Effector CD4-positive, alpha-beta T cell (primary cell): Measurements from ENCODE around the gene ZC3H7B.

Source experiments
- DNase-seq: peaks from one replicate; pipeline ENCODE4 v3.0.0-alpha.2; 2020

Gene ZC3H7B

DNA sequence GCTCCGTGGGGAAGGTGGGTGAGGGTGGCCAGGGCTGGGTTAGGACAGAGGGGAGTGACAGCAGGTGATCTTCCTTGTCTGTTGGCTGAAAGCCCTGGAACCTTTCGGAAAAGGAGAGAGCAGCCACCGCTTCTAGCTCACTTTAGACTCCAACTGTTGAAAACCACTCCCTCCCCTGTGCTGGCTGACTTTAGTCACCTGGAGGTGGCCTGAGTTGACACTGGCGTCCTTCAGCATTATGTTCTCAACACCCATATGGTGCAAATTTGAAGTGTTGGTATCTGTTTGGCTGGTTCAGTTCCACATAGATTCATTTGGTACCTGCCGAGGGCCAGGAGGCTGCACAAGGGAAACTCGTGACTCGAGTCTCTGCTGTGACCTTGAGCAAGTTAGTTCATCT, 28.8 kb downstream of the ZC3H7B start:
- DNase-seq = no peak

- DNase-seq = no peak
Observed at GRCh38 chr22:41332217-41332939, 31.1 kb downstream of the ZC3H7B start.

DNA sequence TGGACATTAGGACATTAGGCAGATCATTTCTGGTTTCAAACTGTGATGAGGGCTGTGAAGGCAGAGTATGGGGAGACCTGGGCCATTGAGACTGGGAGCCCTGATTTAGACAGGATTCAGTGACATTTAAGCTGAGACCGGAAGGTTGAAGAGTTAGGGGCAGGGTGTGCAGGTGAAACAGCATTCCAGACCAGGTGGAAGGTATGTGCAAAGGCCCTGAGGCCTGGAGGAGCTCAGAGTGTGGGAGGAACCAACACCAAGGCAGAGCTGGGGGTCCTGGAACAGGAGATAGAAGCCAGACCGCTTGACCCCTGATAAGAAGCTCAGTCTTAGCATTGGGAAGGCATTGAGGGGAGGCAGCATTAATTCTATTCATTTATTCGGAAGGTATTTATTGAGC, 32.5 kb downstream of the ZC3H7B start:
- DNase-seq = no peak

GRCh38 chr22:41334215-41334614, 32.9 kb downstream of the ZC3H7B start:
- no peak for DNase-seq

DNA sequence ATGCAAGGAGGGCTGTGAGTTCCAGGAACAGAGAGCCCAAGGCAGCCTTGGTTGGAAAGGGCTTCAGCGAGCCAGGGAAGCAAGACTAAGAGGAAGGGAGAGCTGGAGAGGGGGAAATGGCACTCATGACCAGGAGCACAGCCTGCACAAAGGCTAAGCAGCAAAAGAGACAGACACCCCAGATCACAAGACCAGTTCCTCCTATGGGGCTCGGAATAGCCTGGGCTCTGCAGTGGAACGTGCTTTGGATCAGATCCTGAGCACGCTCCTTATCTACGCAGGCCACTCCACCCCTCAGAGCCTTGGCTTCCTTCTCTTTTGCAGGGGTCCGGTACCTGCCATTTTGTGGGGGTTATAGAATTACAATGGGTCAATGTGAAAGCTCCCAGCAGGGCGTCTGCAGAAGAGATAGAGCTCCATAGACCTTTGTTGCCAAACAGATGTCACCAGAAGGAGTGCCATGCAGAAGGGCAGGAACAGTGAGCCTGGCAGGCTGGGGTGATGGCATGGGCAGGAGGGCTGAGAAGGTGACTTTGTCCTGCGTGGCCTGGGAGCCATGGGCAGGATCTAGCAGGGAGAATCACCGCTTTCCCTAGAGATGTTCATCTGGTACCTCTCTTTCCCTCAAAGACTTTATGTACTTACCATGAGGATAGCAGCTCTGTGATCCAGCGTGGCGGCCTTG, 33.8 kb downstream of the ZC3H7B start:
- no peak for DNase-seq

GRCh38 chr22:41338614-41339212, 37.4 kb downstream of the ZC3H7B start:
- no peak for DNase-seq

DNA sequence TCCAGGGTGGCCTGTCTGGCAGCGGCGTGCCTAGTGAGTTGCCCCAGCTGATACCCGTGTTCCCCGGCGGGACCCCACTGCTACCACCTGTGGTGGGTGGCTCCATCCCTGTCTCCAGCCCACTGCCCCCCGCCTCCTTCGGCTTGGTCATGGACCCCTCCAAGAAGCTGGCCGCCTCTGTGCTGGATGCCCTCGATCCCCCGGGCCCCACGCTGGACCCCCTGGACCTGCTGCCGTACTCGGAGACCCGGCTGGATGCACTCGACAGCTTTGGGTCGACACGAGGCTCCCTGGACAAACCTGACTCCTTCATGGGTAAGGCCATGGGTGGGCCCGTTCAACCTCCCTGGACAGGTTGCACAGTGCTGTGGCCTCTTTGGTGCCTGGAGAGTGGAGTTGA, 38.5 kb downstream of the ZC3H7B start:
- no peak for DNase-seq

DNA sequence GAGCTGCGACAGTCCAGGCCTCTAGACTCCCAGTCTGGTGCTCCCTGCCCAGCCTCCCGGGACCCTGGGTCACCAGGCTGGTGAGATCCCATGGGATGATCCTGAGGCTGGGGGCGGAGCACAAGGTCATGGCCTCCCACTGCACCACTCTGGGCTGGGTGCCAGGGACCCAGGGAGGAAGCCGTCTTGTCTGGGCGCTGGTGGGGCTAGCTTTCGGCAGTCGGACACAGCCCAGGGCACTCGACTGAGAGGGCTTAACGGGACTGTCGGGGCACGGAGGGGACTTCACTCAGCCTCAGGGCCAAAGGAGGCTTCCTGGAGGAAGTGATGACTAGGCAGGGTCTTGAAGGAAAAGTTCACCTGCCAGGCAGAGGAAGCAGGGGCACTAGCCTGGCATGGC, 39.0 kb downstream of the ZC3H7B start:
- DNase-seq = no peak

DNA sequence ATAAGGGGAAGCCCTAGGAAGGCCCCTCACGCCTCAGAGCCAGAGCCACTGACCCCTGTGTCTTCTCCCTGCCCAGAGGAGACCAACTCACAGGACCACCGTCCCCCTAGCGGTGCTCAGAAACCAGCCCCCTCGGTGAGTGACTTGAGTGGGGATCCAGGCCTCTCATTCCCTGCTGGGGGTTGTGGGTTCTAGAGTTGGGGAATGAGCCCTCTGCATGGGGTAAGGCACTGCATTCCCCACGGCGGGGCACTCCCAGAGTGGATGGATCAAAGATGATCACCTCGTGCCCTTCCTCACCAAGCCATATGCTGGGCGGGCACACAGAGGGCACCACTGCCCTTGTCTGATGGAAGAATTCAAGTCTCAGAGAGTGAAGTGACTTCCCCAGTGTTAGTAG, 39.7 kb downstream of the ZC3H7B start:
- no peak for DNase-seq

- DNase-seq = no peak
Observed at GRCh38 chr22:41341990-41342389, 40.7 kb downstream of the ZC3H7B start.

- DNase-seq = no peak
Observed at GRCh38 chr22:41343300-41343699, 42.0 kb downstream of the ZC3H7B start.

DNA sequence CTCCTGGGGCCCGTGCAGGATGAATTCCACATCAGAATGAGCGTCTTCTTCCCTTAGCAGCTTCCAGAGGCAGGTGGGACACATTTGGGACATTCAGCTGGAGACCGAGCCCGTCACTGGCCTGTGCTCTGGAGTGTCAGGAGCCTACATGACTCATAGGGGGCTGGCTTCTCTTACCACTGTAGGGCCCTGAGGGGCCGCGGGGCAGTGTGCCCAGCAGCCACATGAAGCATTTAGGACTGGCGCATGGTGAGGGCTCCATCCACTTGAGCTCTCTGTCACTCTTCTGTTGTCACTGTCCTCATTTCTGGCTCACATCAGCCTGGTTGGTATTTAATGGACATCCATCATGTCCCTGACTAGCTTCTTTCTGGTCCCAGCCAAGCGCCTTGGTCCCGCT, 42.4 kb downstream of the ZC3H7B start:
- DNase-seq = no peak

- DNase-seq = no peak
Observed at GRCh38 chr22:41344189-41344788, 43.0 kb downstream of the ZC3H7B start.

DNA sequence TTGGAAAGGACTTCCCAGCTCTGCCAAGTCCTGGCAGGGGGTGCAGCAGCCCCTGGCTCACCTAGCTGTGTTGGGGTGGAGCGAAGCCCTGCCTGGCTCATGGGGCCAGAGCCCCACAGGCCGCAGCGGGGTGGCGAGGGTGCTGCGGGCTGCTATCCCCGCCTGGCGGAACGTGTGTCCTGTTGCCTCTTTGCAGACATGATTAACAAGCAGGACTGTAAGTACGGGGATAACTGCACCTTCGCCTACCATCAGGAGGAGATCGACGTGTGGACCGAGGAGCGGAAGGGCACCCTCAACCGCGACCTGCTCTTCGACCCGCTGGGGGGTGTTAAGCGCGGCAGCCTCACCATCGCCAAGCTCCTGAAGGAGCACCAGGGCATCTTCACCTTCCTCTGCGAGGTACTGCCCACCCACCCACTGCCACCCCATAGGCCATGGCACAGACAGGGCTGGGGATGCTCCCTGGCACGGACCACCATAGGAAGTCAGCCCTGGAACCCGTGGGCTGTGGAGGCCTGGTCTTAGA, 44.5 kb downstream of the ZC3H7B start:
- DNase-seq = no peak

DNA sequence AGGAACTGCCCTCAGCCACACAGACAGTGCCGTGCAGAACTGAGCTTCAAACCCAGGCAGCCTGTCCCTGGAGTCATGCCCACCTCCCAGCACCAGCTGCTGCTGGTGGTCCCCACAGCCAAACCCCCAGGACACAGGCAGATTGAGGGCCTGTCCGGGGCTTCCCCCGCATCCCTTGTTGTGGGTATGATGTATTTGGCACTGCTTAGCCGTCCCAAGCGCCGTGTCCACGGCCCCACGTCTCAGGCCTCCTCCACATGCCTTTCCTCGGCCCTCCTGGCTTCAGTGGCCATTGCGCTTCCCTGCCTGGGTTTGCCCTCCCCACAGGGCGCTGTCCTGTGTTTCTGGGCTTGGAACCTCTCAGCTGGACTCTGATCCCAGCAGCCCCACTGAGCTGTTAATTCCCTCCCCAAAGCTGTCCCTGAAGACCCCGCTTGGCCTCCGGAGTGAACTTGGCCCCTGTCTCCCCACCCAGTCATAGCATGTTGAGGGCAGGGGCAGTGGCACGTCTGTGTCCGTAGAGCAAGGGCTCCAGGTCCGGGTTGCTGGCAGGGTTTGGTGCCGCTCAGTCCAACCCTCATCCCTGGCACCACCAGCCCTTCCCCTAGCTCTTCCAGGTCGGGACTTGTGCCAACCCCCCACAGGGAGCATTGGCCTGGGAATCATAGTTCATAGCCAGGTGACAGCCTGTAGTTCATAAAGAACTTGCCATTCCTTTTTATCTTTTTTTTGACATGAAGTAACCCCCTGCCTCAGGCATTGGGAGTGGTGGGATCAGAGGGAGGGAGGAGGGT, 45.9 kb downstream of the ZC3H7B start:
- no peak for DNase-seq

DNA sequence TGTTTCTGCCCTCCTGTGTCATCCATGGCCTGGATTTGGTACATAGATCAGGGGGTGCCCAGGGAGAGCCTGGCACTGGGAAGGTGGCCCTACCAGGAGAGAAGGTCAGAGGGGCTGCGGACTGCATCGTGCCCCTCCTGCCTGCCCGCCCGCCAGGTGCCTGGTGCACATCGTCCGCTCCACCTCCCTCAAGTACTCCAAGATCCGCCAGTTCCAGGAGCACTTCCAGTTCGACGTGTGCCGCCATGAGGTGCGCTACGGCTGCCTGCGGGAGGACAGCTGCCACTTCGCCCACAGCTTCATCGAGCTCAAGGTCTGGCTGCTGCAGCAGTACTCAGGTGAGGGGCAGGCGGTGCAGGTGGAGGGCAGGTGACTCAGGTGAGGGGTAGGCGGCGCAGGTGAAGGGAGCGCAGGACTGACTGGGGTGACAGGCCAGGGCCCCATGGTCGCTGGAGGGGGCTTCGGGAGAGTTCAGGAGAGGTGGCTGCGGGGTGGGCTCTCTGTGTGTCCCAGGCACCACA, 47.7 kb downstream of the ZC3H7B start:
- DNase-seq = no peak

- DNase-seq = no peak
Observed at GRCh38 chr22:41350087-41350486, 48.8 kb downstream of the ZC3H7B start.

DNA sequence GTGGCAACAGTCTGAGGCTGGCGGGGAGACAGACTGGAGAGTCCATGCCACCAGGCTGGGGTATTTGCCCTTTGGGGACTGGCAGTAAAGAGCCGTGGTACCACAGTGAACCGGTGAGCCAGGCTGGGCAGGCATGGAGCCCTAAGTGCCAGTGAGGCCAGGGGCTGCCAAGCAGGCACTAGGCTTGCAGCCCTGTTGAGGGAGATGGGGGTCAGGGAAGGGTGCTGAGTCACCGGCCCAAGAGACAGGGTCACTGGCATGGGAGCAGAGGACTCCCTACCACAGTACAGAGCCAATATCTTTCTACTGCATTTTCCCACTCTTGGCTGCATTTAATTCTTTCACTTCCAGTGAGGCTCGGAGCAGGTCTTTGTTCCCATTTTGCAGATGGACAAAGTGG, 49.7 kb downstream of the ZC3H7B start:
- DNase-seq = no peak

GRCh38 chr22:41352058-41352457, 50.7 kb downstream of the ZC3H7B start:
- no peak for DNase-seq

GRCh38 chr22:41353862-41354575, 52.7 kb downstream of the ZC3H7B start:
- DNase-seq = no peak

DNA sequence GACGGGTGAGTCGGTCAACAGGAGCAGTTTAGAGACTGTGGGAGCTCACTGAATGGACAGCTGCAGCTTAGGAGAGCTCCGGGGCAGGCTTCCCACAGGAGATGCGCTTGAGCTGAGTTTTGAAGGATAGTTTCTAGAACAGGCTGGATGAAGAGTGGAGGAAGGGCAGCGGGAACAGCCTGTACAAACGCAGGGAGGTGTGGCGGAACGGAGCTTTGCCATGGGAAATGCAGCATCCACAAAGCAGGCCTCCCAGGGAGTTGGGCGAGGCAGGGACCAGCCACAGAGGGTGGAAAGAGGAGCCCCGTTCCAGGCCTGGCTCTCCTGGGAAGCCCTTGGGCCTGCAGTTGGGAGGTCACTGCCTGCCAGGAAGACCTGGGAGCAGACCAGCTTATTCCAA, 53.7 kb downstream of the ZC3H7B start:
- DNase-seq = no peak

GRCh38 chr22:41355895-41356294, 54.6 kb downstream of the ZC3H7B start:
- no peak for DNase-seq
